NCI-H526 (cell line): ENCODE results near the gene C6orf47.

Experiments used
- DNase-seq, 2 experiments: peaks; one replicate each; lab custom pipeline; 2025; lab: John Stamatoyannopoulos, UW

The C6orf47 gene

DNA sequence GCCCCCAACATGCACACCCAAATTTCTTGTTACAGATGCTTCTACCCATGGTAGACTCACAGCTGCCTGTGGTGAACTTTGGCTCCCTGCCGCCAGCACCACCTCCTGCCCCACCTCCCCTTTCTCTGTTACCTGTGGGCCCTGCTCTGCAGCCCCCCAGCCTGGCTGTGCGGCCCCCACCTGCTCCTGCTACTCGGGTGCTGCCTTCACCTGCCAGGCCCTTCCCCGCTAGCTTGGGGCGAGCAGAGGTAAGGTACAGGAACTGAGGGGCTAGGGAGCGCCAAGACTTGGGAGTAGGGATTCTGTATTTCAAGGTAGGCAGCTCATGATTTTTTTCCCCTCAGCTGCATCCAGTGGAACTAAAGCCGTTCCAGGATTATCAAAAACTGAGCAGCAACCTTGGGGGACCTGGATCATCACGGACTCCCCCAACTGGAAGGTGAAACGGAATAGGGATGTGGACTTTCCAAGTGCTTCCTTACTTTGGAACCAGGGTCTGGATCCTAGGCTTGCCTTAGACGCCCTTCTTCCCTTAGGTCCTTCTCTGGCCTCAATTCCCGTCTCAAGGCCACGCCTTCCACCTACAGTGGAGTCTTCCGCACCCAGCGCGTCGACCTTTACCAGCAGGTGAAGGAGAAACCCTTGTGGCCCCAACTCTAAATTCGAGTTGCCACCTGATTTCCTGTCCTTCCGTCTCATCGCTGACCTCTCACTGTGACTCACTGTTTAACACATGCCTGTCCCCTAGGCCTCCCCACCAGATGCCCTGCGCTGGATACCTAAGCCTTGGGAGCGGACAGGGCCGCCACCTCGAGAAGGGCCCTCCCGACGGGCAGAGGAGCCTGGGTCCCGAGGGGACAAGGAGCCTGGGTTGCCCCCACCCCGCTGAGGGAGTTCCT lies 23.6 kb downstream of the C6orf47 start:
- DNase-seq = no peak

- DNase-seq = no peak
Observed at GRCh38 chr6:31634969-31635575, 25.5 kb downstream of the C6orf47 start.

GRCh38 chr6:31634131-31634530 lies 26.4 kb downstream of the C6orf47 start:
- DNase-seq = no peak

GRCh38 chr6:31633447-31633846 lies 27.1 kb downstream of the C6orf47 start:
- no peak for DNase-seq

DNA sequence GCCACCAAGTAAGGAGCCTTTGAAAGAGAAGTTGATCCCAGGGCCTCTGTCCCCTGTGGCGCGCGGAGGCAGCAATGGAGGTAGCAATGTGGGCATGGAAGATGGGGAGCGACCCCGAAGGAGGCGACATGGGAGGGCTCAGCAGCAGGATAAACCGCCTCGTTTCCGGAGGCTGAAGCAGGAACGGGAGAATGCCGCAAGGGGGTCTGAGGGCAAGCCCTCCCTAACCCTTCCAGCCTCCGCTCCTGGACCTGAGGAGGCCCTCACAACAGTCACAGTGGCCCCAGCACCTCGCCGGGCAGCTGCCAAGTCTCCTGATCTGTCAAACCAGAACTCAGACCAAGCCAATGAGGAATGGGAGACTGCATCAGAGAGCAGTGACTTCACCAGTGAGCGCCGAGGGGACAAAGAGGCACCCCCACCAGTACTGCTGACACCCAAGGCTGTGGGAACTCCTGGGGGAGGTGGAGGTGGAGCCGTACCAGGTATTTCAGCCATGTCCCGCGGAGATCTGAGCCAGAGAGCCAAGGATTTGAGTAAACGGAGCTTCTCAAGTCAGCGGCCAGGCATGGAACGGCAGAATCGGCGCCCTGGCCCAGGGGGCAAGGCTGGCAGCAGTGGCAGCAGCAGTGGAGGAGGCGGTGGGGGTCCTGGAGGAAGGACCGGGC lies 28.2 kb downstream of the C6orf47 start:
- no peak for DNase-seq

- DNase-seq = no peak
Observed at GRCh38 chr6:31631681-31632278, 28.8 kb downstream of the C6orf47 start.

GRCh38 chr6:31631209-31631608 lies 29.4 kb downstream of the C6orf47 start:
- no peak for DNase-seq

DNA sequence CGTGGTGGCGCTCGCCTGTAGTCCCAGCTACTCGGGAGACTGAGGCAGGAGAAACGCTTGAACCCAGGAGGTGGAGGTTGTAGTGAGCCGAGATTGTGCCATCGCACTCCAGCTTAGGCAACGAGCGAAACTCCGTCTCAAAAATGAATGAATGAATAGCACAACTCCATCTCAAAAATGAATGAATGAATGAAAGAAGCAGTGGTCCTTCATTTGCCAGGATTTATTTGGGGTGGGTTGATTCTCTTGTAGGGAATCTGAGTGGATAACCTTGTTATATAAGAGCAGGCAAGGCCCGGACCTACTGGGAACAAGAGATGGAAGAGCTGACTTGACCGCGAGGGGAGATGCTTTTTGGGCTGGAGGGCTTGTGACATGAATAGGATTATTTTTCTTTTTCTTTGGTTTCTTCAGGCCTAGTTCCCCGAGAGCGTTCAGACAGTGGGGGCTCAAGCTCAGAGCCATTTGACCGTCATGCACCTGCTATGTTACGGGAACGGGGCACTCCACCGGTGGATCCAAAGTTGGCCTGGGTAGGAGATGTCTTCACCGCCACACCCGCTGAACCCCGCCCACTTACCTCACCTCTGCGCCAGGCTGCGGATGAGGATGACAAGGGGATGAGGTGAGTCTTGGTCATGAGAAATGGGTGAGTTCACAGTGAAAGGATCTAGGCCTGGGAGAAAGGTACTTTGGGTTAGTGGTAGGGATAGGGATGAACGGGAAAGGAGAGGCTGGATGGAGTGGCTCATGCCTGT lies 30.2 kb downstream of the C6orf47 start:
- no peak for DNase-seq

GRCh38 chr6:31629014-31629413 lies 31.6 kb downstream of the C6orf47 start:
- DNase-seq = no peak

DNA sequence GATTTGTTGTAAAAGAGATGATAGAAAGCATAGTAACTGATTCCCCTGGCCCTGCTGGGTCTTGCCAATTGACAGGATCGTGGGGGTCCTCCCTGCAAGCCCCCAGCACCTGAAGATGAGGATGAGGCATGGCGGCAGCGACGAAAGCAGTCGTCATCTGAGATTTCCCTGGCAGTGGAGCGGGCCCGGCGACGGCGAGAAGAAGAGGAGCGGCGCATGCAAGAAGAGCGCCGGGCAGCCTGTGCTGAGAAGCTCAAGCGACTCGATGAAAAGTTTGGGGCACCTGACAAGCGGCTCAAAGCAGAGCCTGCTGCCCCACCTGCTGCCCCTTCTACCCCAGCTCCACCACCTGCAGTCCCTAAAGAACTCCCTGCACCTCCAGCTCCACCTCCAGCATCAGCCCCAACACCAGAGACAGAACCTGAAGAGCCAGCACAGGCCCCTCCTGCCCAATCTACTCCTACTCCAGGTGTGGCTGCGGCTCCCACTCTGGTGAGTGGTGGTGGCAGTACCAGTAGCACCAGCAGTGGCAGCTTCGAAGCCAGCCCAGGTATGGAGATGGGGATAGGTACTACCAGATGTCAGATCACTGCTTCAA lies 32.8 kb downstream of the C6orf47 start:
- no peak for DNase-seq

- DNase-seq = no peak
Observed at GRCh38 chr6:31626952-31627351, 33.6 kb downstream of the C6orf47 start.

DNA sequence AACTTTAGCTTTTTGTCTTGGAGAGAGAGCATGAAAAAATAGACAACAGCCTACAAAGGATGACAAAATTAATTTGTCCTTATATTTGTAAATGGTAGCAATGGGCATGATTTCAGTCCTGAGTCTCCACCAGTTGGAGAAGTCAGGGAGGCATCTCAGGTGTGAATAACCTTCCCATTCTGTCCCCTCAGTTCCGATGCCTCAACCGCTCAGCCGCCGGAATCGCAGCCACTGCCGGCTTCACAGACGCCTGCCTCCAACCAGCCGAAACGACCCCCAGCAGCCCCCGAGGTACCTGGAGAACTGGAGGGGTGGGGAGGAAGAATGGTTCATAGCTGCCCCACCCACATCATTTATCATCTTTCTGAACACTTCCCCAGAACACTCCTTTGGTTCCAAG lies 36.5 kb downstream of the C6orf47 start:
- DNase-seq = no peak

DNA sequence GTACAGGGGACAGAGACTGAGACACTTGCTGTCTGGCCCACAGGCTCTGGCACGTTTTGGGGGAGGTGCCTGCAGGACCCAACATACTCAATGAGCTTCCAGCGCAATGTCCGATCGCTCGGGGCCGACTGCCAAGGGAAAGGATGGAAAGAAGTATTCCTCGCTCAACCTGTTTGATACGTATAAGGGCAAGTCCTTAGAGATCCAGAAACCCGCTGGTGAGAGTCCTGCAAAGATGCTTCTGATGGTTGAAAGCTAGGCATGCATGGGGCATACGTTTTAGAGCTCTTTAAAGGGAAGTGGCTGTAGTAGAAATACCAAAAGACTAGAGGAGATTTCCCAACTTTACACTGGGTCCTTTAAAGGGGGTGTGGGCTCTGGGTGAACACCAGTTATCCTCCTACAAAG lies 37.9 kb downstream of the C6orf47 start:
- DNase-seq = no peak

- peak; percentile 22 to 42 for DNase-seq
Observed at GRCh38 chr6:31621991-31622390, 38.6 kb downstream of the C6orf47 start.

DNA sequence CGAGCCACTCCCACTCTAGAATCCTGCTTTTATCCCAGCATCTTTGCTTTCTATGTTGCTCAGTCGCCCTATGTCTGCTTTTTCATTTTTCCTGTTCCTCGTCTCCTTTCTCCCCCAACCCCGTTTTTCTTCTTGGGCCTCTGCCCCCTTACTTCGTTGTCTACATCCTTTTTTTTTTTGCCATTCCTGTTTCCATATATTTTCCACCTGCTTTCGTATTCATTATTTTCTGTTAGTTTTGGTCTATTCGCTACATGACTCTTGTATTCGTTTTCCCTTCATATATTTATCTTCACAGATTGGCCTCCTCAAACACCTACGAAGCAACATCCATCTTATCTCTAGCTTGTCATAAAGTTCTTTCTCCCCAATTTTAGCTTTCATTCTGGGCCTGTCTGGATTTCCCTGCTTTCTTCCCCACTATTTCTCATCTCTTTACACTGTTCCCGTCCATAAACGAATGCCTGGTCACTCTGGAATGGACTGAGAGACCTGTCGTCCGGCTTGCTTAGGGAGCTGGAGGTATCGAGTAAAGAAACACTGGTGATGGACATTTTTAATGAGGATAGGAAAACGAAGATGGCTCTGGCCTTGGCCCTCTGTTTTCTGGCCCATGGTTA lies 39.1 kb downstream of the C6orf47 start:
- no peak for DNase-seq

DNA sequence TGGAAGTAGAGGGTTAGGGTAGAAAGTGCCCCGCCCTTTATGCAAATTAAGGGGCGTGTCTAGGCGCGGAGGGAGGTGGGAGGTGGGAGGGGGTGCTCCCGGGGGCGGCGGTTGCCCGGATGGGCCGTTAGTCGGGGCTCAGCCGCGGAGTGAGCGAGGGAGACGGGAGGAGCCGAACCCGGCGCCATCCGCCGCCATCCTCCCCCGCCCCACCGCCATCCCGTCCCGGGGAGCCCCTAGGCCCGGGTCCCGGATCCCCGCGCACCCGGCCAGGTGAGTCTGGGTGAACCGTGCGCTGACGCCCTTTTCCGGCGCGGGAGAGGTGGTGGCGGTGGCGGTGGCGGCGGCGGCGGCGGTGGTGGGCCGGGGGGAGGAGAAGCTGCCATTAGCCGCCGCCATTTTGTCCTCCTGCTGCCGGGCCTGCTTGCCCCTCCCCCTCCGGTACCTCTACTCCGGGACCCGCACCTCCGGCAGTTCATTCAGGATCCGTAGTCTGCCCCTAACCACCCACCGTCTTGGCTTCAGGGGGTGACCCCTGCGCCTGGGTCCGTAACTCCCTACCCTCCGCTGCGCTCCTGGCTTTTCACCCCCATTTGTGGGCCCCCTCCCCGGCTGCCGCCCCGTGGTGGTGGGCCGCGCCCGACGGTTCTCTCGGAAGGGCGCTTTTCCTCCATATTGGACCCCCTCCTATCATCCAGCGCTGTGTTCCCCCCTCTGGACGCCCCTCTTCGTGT lies 39.8 kb downstream of the C6orf47 start, which contains the start of gene PRRC2A:
TSS of gene PRRC2A (plus strand) at position 130 of the 734 bp plus-strand sequence. CDS start 2,075 bp downstream, outside the sequence.
- peak in 1 of 2 experiments; percentile 89 for DNase-seq

DNA sequence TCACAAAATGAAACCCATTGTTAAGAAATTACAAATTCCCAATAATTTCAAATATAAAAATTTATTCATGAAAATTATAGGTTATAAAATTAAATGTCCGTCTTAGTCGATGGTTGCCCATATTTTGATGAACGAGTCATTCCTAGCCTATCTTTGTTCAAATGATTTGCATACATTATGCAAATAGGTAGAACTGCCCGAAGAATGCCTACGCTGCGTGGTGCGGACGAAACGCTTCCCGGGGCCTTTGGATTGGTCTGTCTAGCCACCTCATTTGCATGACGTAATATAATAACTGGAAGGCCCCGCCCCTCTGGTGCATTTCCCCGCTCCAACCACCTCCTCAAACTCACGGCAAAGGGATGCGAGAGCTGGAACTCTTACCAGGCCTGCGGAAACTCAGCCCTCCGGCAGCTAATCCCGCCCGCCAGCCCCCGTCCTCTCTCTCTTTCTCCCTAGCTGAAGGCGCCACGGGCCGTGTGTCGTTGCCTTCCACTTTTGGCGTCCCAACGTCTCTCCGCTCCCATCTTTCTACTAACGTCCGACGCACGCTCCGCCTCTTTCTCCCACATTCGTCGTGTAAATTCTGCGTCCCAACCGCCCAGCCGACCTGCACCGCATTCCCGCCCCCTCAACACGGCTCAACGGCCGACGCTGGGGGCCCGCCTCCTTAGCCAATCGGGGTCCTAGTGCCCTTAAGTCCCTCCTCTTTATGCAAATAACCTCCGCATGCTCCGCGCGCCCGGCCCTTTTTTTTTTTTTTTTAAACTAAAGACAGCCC lies 40.6 kb downstream of the C6orf47 start:
- peak; percentile 98 to 99 for DNase-seq

GRCh38 chr6:31617010-31617409 lies 43.6 kb downstream of the C6orf47 start:
- DNase-seq = no peak

- DNase-seq = no peak
Observed at GRCh38 chr6:31615748-31616147, 44.8 kb downstream of the C6orf47 start.
